Heart left ventricle (tissue), 13 donors: ENCODE results near the gene CDH13.

ENCODE experiments used
- CTCF ChIP-seq, 12 donors: fragments of 200-600 bp; sonication (generic) in 4 of 12; IDR thresholded peaks; one replicate each; pipeline versions ENCODE4 v1.5.0 to v1.8.0; 2018 to 2022; ENCODE audit warnings: antibody characterized with exemption in 12 of 12, mild to moderate bottlenecking in 5 of 12
- POLR2A ChIP-seq, 2 donors: fragments of 450-650 bp; IDR thresholded peaks; one replicate each; pipeline ENCODE4 v1.6.1; 2017; ENCODE audit warnings: antibody characterized with exemption in 2 of 2, mild to moderate bottlenecking in 2 of 2, moderate library complexity in 2 of 2
- donor health status: ischemic (EF 13 %, LVEDD 7.1; RV severe dilation, severe dysfunction).
- donor health status: DM: no; HTN: yes; CAD: no.
- donor health status: DM: no; HTN: no; CAD: no.
- donor health status: ischemic (EF 25% LVEDD 6.9; RV normal size, moderate dysfunction).
- donor health status: ischemic (EF 25% LVEDD 5.7; RV mildly dilated, moderate dysfunction).
- donor health status: ischemic (EF 35%, LVEDD 5.7; RV mildly dilated, moderate dysfunction).
- donor health status: nonischemic (EF 11% LVEDD 7.7; RV severe dilation, severe dysfunction).
- donor health status: DM: yes; HTN: yes; CAD: no.
- donor health status: PGD.
- donor health status: ischemic (EF 29% LVEDD 5.4; RV normal size, mild dysfunction).
- donor health status: nonischemic (EF 23%, LVEDD 6.1; RV moderate dilation, normal function).

- TF ChIP-seq CTCF (IDR thresholded peaks at IDR 0.05) (no peak), POLR2A (IDR thresholded peaks at IDR 0.05) (no peak)
These were observed 723.7 kb downstream of the CDH13 start for GRCh38 chr16:83350481-83350880.
